ENCODE results near the gene CCNQ.

- TF ChIP-seq CTCF (IDR thresholded peaks at IDR 0.05): no peak
- TF ChIP-seq POLR2A (IDR thresholded peaks at IDR 0.05): no peak
These were observed 60.5 kb downstream of the CCNQ start for GRCh38 chrX:153538424-153538823.

Measured in testis (tissue), 2 donors.